IPS DF 19.7 (cell line): ENCODE results near the gene MLIP.
A peak's percentile ranks its signal among the peaks of the same experiment; 100 is the strongest.

Experiments
- DNase-seq: peaks from one replicate; pipeline ENCODE4 v3.0.0-alpha.2; 2013; ENCODE audit warnings: low read depth, low spot score

MLIP gene

DNA sequence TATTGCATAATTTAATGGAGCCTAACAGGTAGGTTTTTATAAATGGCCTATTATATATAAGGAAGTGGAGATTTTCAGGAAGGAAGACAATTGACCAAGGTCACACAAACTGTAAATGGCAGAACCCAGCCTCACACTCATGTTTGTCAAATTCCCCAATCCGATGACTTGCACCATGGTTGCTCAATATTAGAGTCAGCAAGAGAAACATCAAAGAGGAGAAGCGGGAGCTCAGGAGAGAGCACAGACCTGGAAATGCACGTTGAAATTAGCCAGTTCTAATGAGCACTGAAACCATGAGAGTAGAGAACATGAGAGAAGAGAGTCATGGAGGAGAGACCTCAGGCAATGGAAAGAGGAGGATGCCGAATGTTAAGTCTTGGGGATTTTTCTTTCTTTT is 13.5 kb upstream of the MLIP start:
- no peak for DNase-seq

GRCh38 chr6:54098450-54099044 is 12.7 kb upstream of the MLIP start:
- DNase-seq: no peak

DNA sequence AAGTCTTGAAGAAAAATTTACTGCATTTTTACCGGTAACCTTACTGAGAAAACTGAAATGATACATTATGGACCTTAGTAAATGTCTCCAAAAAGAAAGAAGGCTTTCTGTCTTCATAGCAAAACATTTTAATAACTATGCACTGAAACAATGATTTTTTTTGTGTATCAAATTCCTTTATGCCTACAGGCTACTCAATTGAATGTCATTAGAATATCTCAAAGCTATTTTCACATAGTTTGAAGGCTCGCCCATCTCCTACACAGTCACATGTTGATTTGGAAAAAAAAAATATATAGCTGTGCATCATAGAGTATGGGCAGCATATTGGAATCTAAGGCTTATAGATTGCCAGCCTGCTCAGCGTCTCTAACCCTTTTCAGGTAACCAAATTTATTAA is 12.0 kb upstream of the MLIP start:
- no peak for DNase-seq

GRCh38 chr6:54100411-54101006 is 10.7 kb upstream of the MLIP start:
- no peak for DNase-seq

- no peak for DNase-seq
Measured at GRCh38 chr6:54102238-54102637, 9.0 kb upstream of the MLIP start.

DNA sequence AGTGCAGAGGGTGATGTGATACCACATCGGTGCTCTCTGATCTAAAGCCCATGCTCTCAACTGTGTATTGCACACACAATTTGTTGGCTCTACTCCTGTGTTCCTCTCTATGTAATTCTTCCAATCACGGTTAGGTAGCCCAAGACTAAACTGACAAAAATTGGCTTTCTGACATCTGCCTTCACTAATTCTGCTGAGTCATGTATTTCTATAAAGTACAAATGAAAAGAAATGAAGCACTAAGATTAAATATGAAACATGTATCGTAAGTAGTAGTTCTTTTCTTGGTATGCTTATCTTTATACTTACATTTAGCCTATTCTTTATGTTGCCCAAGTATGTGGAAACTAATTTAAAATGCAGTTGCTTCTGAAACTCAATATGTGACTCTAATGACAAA is 7.7 kb upstream of the MLIP start:
- DNase-seq: no peak

DNA sequence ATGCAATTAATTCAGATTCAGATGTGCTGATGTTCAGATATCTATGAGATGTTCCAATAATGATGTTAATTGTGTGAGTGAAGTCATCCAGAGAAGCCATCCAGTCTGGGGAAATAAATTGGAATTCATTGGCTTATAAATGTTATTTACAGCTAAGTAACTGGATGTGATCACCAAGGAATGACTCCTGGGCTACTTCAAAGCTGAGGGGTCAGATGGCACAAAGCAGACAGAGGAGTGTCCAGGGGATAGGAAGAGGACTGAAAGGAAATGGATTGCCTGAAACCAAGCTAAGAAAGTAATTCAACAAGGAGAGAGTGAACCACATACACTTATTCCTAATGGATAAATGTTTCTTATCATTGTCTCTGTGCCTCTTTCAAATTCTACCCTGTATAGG is 4.5 kb upstream of the MLIP start:
- DNase-seq: no peak

DNA sequence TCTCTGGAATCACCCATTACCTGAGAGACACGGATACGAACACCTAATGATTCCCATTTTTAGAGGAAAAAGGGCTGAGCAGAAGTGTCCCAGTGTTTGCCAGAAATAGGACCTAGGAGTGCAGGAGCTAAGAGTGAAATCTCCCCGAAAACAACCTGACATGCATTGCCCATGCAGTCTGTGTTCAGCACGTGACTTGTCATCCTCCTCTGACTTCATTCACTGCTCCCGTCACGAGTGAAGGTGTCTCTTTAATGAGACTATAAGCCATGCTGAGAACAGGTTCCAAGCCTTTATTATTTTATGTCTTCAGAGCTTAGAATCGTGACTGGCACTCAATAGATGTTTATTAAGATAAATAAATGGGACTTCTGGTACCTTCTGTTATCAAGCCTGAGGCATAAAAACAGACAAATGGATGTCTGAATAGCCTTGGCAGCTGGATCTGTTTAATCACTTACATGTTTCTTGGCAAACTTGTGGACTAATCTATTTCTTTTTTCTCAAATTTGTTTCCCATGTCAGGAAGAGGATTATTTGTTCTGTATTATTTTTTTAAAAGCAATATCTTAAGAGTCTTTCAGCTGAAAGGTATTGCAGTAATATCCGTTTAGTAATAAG is 3.7 kb upstream of the MLIP start:
- no peak for DNase-seq

- no peak for DNase-seq
Measured at GRCh38 chr6:54108271-54108670, 3.0 kb upstream of the MLIP start.

DNA sequence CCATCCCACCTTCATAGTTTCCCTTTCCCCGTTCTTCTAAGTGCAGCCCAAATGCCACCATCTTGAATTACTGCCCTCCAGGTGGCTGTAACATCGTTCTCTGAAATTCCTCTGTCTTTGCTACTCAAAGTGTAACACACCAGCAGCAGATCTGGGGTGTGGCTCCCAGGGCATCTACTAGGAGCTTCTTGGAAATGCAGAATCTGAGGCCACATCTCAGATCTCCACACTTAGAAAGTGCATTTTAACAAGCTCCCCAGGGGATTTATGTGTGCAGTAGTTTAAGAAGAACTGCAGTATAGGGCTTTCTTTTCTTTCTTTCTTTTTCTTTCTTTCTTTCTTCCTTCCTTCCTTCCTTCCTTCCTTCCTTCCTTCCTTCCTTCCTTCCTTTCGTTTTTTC is 1.7 kb upstream of the MLIP start:
- DNase-seq: no peak

GRCh38 chr6:54112151-54112650 is 958 bp downstream of the MLIP start:
- DNase-seq: no peak

GRCh38 chr6:54114991-54115390 is 3.7 kb downstream of the MLIP start:
- DNase-seq: no peak

DNA sequence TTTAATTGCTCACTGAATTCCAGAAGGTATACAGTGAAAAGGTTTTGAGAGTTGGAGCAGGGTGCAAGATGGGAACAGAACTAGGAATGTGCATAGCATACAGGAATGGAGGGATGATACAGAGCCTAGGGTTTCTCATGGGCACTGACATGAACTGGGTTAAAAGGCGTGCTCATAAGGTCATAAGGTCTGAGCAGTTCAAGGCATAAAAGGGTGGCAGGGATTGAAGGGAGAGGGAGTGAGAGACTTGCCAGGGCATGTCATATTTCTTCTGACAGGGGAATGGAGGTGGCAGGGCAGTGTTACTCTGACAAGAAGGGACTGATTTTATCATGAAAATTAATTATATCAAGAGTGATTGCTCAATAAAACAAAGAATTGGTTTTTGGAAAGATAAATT is 4.7 kb downstream of the MLIP start:
- DNase-seq: no peak

GRCh38 chr6:54118117-54118516 is 6.9 kb downstream of the MLIP start:
- DNase-seq: no peak

- peak; percentile 33 for DNase-seq
Measured at GRCh38 chr6:54125493-54125892, 14.2 kb downstream of the MLIP start.

GRCh38 chr6:54130179-54130578 is 18.9 kb downstream of the MLIP start:
- no peak for DNase-seq

GRCh38 chr6:54132587-54132986 is 21.3 kb downstream of the MLIP start:
- DNase-seq: no peak

DNA sequence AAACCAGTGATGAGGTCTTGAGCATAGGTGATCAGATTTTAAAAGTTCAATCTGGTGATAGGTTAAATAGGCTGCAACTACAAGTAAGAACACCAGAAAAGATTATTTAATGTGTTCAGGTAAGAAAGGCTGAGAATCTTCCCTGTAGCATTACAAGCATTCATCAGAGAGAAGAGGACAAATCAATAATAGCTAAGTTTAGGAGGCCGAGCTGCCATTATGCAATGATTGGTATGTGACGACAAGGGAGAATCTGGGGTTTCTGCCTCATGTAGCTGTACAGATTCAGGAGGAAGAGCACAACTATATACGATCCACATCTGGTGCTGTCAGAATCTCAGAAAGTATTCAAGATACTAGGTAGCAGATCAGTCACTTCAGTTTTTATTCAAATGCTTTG is 21.9 kb downstream of the MLIP start:
- DNase-seq: no peak

GRCh38 chr6:54134935-54135334 is 23.7 kb downstream of the MLIP start:
- no peak for DNase-seq

DNA sequence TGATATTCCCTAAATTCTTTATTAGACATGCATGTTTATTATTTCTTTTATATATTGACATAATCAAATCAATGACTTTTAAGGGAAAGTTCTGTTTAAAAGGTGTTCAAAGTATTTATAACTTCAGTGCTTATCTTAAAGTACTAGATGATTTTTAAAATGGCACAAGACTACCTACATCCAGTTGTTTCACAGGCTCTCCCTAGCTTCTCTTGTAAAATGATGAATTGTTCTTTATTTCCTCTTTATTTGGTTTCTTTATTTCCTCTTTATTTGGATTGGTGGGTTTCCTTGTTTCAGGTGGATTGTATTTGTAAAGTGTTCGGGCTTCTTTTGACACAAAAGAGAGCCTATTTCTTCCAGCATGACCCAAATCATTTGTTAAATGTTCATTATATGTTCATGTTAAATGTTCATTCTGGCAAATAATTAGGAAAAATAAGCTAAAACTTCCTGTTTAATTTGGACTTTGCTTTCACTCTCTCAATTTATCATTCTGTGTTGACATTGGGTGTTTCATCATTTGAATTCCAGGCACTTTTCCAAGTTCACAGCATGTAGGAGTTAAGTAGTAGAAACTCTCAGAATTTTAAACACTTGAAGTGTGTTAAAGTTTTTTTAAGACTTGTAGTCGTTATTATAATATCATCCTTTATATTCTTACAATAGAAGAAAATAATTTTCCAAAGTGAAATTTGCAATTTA is 24.6 kb downstream of the MLIP start:
- no peak for DNase-seq

DNA sequence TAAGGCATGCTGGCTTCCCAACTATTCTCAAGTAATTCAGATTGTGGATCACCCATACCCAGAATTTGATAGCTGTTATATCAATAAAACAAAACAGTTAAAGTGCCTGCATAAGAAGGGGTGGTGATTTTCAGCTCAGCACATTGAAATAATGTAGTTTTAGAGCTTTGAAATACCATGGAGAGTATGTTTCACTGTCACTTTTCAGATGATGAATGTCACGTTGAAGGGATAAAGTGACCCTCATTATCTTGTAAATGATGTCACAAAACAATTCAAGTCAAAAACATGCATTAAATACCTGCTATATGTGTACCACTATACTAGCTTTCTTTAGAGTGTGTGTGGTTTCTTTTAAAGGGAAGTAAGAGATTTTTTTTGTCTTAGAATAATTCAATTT is 27.6 kb downstream of the MLIP start:
- DNase-seq: no peak

GRCh38 chr6:54140811-54141210 is 29.6 kb downstream of the MLIP start:
- DNase-seq: no peak
